Pancreas (tissue), 10 donors: ENCODE data around the gene GMDS. TPM values are rescaled to one million over a fixed set of nuclear protein-coding genes. Genes with fewer than 3 reads are reported as not detected.

Source experiments
- ATAC-seq, 4 donors: fragments of 200-7000 bp; cut with Tn5 transposase; one replicate each; pipeline versions ENCODE4 v1.8.0 to v1.9.1; 2020; ENCODE audit warnings: mild to moderate bottlenecking in 4 of 4, moderate library complexity in 4 of 4
- DNase-seq, 6 donors: peaks; one replicate each; pipeline ENCODE4 v3.0.0-alpha.2; 2020
- FAIRE-seq: peaks from 2 replicates; lab custom pipeline; 2012; peaks lifted over from hg19 to GRCh38; lab: Jason Lieb, UNC
- H3K27ac ChIP-seq, 4 donors: fragments of 200-600 bp; sonication (generic); 1 replicate in 3 of 4; 2 replicates in 1 of 4; pipeline versions ENCODE4 v1.5.0 to v1.8.0; 2020
- H3K27me3 ChIP-seq, 4 donors: fragments of 200-600 bp; one replicate each; pipeline ENCODE4 v1.8.0; 2021
- H3K36me3 ChIP-seq, 3 donors: fragments of 200-600 bp; sonication (generic) in 1 of 3; one replicate each; pipeline versions ENCODE4 v1.5.0 to v1.8.0; 2020 to 2021
- H3K4me1 ChIP-seq, 3 donors: fragments of 200-600 bp; one replicate each; pipeline ENCODE4 v1.8.0; 2021
- H3K4me3 ChIP-seq, 4 donors: fragments of 200-600 bp; sonication (generic) in 2 of 4; one replicate each; pipeline versions ENCODE4 v1.5.0 to v1.8.0; 2020 to 2021
- H3K9me3 ChIP-seq, 4 donors: fragments of 200-600 bp; one replicate each; pipeline ENCODE4 v1.8.0; 2021
- CTCF ChIP-seq, 4 donors: fragments of 200-600 bp; sonication (generic) in 3 of 4; IDR thresholded peaks; one replicate each; pipeline versions ENCODE4 v1.5.0 to v1.8.0; 2021; ENCODE audit warnings: antibody characterized with exemption in 4 of 4
- WGBS, 2 donors: extraction: QIAGEN DNeasy Blood & Tissue Kit; methylation state at CpG; one replicate each; pipeline ENCODE4 v1.1.7; 2013; 5-methylcytosine and 5-hydroxymethylcytosine counted together
- intact Hi-C, 3 donors: fragments of 100-400 bp; cut with DNase I; formaldehyde crosslinking; loops; one replicate each; pipeline versions ENCODE4 v1.11.1 to v1.14.2; 2022
- polyA plus RNA-seq, 2 donors: library from polyadenylated mRNA; stranded (reverse); fragments of 200-250 nt; gene quantifications; one replicate each; pipeline ENCODE4 v1.2.3, GENCODE V29; 2013
- total RNA-seq, 6 donors: library from RNA; stranded (reverse); fragmentation: NEBNext Ultra II Directional in 4 of 6; extraction: Animal tissue kit (Norgen Biotek cat#: 25700) in 4 of 6; gene quantifications; one replicate each; pipeline versions ENCODE4 v1.2.1 to v1.2.4, GENCODE V29; 2021 to 2023
- donor health status: healthy with polysubstance abuse.
- donor health status: DM: no; HTN: no; CAD: no; lungs with moderate emphysema.
- donor health status: DM: no; HTN: no; CAD: no.
- donor health status: control.
- donor health status: control.
- donor health status: Bipolar disorder and iron deficiency.
- donor health status: DM: yes; HTN: yes; CAD: no.
- donor health status: DM: no; HTN: no; CAD: no.
- donor health status: DM: no; HTN: no; CAD: no.
- donor health status: DM: yes; HTN: yes; CAD: no.

Gene GMDS
- total and polyA plus RNA-seq, 8 donors: 7.6 to 40.8 (median 26.5) TPM

DNA sequence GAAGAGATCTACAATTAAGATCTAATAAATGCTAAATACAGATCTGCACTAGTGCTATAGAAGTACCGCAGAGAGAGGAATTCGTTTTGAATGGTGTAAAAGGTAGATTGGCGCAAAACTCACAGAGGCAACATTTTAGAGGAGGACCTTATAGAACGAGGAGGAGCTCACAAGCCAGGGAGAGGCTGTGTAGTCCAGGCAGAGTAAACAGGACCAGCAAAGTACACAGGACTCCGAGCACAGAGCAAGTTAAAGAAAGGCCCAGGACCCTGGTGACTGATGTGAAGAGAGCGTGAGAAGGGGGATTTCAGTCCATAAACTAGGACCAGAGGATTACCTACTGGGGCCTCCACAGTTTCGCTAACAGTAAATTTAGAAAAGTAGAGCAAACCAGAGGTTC lies 433.4 kb downstream of the GMDS start:
- WGBS, 2 donors: 91 to 96% methylated on average over 7 of the region's 7 CpGs
- H3K4me3 ChIP-seq: no peak overlapping the region
- H3K27me3 ChIP-seq: no peaks in the 10 kb centered on the region
- H3K27ac ChIP-seq: no peak overlapping the region
- no peak for TF ChIP-seq CTCF (IDR thresholded peaks at IDR 0.05)
- ATAC-seq: no peak
- intact Hi-C loops: no loop called here
- H3K9me3 ChIP-seq: no peaks in the 10 kb centered on the region
- FAIRE-seq: no peak
- H3K4me1 ChIP-seq: peaks cover 0 to 4% (median 0%) of the 10 kb centered on the region in 3 donors
- no peaks in the 10 kb centered on the region for H3K36me3 ChIP-seq
- no peak for DNase-seq

DNA sequence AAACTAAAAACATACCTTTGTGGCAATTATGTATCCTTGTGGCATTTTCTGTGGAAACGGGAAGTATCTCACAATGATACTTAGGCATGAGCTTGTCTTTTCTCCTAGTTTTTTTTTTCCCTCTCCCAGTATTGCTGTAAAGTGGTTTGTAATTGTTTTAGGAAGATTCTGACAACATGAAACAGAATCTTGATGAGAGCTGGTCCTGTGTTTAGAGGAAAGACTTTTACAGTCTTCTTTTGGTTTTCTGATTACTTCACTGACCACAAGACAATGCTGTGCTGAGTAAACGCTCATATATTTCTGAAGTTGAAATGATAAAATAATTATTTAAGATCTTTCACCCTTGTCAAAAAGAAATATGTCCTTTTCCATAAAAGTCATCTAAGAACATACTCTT lies 434.5 kb downstream of the GMDS start:
- Histone ChIP-seq H3K27me3 (no peaks in the 10 kb centered on the region), H3K27ac (no peak overlapping the region), H3K4me3 (no peak overlapping the region), H3K4me1 (peaks cover 0 to 4% (median 0%) of the 10 kb centered on the region in 3 donors), H3K9me3 (no peaks in the 10 kb centered on the region), H3K36me3 (no peaks in the 10 kb centered on the region)
- FAIRE-seq (no peak), DNase-seq (no peak), ATAC-seq (no peak)
- intact Hi-C loops: no loop called here
- WGBS, 2 donors: 89 to 92% methylated on average over 2 of the region's 2 CpGs
- TF ChIP-seq CTCF (IDR thresholded peaks at IDR 0.05): no peak

GRCh38 chr6:1809291-1809988 lies 436.0 kb downstream of the GMDS start:
- no peaks in the 10 kb centered on the region for H3K9me3 ChIP-seq
- DNase-seq (no peak), ATAC-seq (no peak), FAIRE-seq (no peak)
- no peaks in the 10 kb centered on the region for H3K27me3 ChIP-seq
- intact Hi-C loops: no loop called here
- WGBS, 2 donors: 86 to 89% methylated on average over 11 of the region's 11 CpGs
- H3K27ac ChIP-seq: no peak overlapping the region
- H3K4me1 ChIP-seq: peaks cover 0 to 6% (median 5%) of the 10 kb centered on the region in 3 donors
- no peak for TF ChIP-seq CTCF (IDR thresholded peaks at IDR 0.05)
- no peaks in the 10 kb centered on the region for H3K36me3 ChIP-seq
- H3K4me3 ChIP-seq: no peak overlapping the region

GRCh38 chr6:1806935-1807334 lies 438.5 kb downstream of the GMDS start:
- FAIRE-seq: no peak
- Histone ChIP-seq H3K36me3 (no peaks in the 10 kb centered on the region), H3K27ac (no peak overlapping the region), H3K4me1 (peaks cover 6 to 25% (median 22%) of the 10 kb centered on the region in 3 donors), H3K9me3 (no peaks in the 10 kb centered on the region), H3K27me3 (no peaks in the 10 kb centered on the region), H3K4me3 (no peak overlapping the region)
- TF ChIP-seq CTCF (IDR thresholded peaks at IDR 0.05): no peak
- WGBS, 2 donors: 98% methylated on average over 6 of the region's 6 CpGs
- no peak for DNase-seq
- intact Hi-C loops: no loop called here
- no peak for ATAC-seq
